ENCODE data around the gene CFAP54.

DNA sequence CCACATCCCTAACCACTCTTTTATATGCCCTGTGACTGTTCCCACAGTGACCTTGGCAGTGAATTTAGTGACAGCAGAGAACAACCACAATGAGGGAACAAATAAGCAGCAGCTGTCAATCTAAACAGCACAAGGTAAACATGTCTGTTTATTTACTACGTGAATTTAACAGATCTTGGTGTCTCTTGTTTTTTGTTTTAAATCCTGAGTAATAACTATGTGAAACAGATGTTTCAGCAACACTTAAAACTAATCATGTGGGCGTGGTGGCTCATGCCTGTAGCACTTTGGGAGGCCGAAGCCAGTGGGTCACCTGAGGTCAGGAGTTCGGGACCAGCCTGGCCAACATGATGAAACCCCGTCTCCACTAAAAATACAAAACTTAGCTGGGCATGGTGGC, 17.0 kb upstream of the CFAP54 start:
- TF ChIP-seq, protein P1, sequence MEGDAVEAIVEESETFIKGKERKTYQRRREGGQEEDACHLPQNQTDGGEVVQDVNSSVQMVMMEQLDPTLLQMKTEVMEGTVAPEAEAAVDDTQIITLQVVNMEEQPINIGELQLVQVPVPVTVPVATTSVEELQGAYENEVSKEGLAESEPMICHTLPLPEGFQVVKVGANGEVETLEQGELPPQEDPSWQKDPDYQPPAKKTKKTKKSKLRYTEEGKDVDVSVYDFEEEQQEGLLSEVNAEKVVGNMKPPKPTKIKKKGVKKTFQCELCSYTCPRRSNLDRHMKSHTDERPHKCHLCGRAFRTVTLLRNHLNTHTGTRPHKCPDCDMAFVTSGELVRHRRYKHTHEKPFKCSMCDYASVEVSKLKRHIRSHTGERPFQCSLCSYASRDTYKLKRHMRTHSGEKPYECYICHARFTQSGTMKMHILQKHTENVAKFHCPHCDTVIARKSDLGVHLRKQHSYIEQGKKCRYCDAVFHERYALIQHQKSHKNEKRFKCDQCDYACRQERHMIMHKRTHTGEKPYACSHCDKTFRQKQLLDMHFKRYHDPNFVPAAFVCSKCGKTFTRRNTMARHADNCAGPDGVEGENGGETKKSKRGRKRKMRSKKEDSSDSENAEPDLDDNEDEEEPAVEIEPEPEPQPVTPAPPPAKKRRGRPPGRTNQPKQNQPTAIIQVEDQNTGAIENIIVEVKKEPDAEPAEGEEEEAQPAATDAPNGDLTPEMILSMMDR (IDR thresholded peaks at IDR 0.05; ENCODE audit: insufficient read depth, low read depth, low read length): no peak
- no peak for TF ChIP-seq EZH2 (IDR thresholded peaks at IDR 0.05; ENCODE audit: insufficient read depth, low read length)
